ENCODE results near the gene EIF3J.
"Not testable (repeated sequence)": the region's sequence is repeated elsewhere in the genome, so short reads cannot be mapped to it uniquely, and the experiment has no call there.

Gene EIF3J

GRCh38 chr15:44541282-44541958, 4.5 kb downstream of the EIF3J start:
- no peak for DNase-seq (ENCODE audit: low read depth in 4 of 4, low spot score in 1 of 4)

- no peak for DNase-seq (ENCODE audit: low read depth in 4 of 4, low spot score in 1 of 4)
Measured at GRCh38 chr15:44542596-44542995, 5.6 kb downstream of the EIF3J start.

DNA sequence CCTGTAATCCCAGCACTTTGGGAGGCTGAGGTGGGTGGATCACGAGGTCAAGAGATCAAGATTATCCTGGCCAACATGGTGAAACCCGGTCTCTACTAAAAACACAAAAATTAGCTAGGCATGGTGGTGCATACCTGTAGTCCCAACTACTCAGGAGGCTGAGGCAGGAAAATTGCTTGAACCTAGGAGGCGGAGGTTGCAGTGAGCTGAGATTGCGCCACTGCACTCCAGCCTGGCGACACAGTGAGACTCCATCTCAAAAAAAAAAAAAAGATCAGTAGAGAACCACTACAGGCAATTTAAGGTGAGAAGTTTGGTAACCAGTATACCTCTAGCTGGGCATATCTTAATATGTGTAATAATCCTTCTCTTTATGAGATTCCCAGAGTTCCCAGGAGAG, 7.8 kb downstream of the EIF3J start:
- not testable (repeated sequence) for DNase-seq (ENCODE audit: low read depth in 4 of 4, low spot score in 1 of 4)

- DNase-seq (ENCODE audit: low read depth in 4 of 4, low spot score in 1 of 4), result peak in 1 of 4 experiments; percentile 37
Measured at GRCh38 chr15:44545913-44546802, 9.2 kb downstream of the EIF3J start.

GRCh38 chr15:44549152-44549551, 12.2 kb downstream of the EIF3J start:
- not testable (repeated sequence) for DNase-seq (ENCODE audit: low read depth in 4 of 4, low spot score in 1 of 4)

DNA sequence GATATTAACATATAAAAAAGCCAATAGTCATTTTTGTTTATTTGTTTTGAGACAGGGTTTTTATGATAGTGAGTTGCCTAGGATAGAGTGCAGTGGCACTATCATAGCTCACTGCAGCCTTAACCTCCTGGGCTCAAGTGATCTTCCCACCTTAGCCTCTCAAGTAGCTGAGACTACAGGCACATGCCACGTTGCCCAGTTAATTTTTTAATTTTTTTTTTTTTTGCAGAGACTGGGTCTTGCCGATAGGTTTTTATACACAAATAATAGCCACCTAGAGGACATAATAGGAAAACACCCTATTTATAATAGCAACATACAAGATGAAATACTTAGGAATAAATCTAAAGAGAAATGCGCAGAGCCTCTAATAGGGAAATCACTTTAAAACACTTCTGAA, 13.3 kb downstream of the EIF3J start:
- no peak for DNase-seq (ENCODE audit: low read depth in 4 of 4, low spot score in 1 of 4)

DNA sequence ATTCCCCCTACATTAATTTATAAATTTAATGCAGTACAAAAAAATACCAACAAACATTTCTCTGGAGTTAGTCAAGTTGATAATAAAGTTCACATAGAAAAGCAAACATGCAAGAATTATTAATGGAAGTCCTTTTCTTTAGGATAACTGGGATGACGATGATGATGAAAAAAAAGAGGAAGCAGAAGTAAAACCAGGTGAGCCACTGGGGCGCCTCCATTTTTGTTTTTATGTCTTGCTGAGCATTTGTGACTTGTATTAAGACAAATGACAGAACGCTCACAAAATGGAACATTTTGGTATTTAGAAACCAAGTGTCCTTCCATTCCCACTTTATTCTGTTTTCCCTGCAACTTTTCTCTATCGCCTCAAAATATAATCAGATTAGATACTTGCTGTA, 13.8 kb downstream of the EIF3J start:
- DNase-seq (ENCODE audit: low read depth in 4 of 4, low spot score in 1 of 4), result no peak

DNA sequence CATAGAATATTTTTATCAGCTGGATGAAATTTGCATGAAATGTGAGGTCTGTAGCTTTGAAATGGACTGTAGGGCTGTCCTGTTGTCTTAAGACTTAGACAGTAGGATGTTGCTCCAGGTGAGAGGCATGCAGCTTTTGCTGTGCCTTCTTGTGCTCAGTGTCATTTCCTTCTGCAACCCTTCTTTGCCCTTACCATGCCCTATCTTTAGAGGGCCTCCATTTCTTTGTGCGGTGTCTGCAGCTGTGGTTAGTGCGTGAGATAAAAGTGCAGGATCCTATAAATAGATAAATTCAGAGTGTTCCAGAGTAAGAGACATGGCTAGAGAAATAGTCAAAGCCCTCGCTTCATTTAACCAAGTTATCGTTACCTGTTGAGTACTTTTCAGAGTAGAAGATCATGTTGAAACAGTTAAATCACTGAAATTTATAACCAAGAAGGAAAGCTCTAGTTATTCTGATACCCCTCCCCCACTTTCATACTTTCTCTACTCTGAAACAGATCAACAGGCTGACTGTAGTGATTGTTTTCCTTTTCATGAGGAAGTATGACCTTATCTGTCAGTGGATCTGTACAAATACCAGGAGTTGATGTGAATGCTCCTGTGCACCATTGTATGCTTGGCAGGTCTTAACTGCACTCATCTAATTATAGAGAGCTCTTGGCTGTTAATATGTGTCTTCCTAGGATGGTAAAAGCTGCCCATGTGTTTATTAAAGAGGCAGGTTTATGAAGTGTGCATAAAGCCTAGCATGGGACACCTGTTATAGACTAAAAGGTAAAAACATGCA, 18.2 kb downstream of the EIF3J start:
- no peak for DNase-seq (ENCODE audit: low read depth in 4 of 4, low spot score in 1 of 4)

DNA sequence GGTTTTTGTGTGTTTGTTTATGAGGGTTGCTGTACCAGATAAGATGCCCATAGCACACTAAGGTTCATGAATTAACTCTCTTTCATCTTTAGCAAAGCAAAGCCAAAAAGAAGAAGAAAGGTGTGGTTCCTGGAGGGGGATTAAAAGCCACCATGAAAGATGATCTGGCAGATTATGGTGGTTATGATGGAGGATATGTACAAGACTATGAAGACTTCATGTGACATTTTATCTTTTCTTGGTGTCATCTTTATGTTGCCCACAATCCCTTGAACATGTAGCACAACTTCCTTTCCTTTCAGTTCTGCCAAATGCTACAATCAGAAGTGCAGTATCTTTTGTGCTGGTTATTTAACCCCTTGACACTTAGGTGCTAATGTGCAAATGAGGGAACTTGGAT, 24.0 kb downstream of the EIF3J start:
- DNase-seq (ENCODE audit: low read depth in 4 of 4, low spot score in 1 of 4), result not testable (repeated sequence)

DNA sequence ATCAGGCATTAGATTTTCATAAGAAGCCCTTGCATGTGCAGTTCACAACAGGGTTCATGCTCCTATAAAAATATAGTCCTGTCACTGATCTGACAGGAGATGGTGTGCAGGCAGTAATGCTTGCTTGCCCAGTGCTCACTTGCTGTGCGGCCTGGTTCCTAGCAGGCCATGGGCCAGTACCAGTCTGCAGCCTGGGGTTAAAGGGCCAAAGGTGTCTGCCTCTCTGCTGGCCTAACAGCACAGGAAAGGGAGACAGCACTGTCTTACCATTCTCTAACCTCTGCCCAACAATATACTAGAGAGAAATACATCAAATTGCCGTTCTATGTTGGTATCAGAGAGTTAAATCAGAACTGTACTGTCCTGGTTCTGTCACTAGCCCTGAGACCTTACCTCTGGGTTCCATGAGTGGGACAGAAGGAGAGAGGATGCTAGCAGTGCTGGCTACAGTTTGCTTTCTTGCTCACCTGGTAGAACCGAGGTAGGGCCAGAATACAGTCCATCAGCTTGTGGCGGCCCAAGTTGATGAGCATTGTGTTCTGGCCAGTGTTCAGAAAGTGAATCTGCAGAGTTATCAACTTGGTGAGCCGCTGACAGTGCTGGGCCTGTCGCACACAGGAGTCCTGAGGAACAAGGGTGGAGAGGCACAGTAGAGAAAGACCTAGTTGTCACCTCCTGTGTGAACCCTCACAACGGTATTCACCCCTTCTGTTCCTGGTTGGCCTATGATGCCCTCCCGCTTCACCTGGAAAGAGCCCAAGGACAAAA, 28.6 kb downstream of the EIF3J start:
- DNase-seq (ENCODE audit: low read depth in 4 of 4, low spot score in 1 of 4), result no peak

- no peak for DNase-seq (ENCODE audit: low read depth in 4 of 4, low spot score in 1 of 4)
Measured at GRCh38 chr15:44566155-44566540, 29.2 kb downstream of the EIF3J start.

DNA sequence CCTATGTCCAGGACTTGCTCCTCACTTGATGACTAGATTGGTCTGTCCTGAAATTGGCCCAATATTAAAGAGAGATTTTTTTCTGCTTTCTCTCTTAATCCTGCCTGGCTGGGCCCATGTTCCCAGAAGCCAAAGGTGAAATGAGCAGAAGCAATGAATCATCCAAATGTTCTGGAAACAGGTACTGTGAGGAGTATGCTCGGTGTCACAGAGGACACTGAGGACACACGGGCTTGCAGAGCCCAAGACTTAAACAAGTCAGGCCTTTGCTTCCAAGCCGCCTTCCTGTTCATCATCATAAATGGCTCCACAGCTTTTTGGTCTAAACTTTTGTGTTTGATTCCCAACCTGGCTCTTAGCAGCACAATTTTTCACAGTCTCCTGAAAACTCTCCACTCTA, 31.4 kb downstream of the EIF3J start:
- DNase-seq (ENCODE audit: low read depth in 4 of 4, low spot score in 1 of 4), result no peak

DNA sequence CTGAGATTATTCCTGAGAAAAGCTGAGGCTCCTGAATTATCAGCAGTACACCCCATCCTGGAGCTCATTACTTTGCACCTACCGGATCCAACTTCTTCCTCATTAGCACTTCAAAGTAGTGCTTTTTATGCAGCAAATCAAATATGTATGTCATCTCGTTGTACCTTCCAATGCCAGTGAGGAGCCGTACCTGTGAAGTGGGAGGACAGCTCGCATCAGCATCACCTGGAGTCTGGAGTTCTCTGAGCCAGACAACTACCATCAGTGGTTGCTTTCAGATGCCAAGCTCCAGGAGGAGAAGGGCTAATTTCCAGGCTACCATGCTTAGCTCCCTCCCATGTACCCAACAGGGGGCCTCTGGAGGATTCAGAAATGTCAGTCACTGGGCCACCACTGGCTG, 32.4 kb downstream of the EIF3J start:
- DNase-seq (ENCODE audit: low read depth in 4 of 4, low spot score in 1 of 4), result no peak

- no peak for DNase-seq (ENCODE audit: low read depth in 4 of 4, low spot score in 1 of 4)
Measured at GRCh38 chr15:44570361-44570760, 33.4 kb downstream of the EIF3J start.

- DNase-seq (ENCODE audit: low read depth in 4 of 4, low spot score in 1 of 4), result no peak
Measured at GRCh38 chr15:44573386-44573785, 36.4 kb downstream of the EIF3J start.

- DNase-seq (ENCODE audit: low read depth in 4 of 4, low spot score in 1 of 4), result no peak
Measured at GRCh38 chr15:44574734-44575133, 37.8 kb downstream of the EIF3J start.

DNA sequence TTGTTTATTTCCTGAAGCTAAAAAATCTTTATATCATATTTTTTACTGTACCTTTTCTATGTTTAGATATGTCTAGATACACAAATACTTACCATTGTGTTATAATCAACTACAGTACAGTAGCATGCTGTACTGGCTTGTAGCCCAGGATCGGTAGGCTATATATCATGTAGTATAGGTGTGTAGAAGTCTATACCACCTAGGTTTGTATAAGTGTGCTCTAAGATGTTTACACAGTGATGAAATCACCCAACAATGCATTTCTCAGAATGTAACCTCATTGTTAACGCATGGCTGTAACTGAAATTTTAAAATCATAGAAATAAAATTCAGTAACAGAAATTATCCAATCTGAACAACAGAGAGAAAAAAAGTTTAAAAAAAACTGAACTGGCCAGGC, 43.2 kb downstream of the EIF3J start:
- DNase-seq (ENCODE audit: low read depth in 4 of 4, low spot score in 1 of 4), result no peak

- DNase-seq (ENCODE audit: low read depth in 4 of 4, low spot score in 1 of 4), result peak in 2 of 4 experiments; percentile 34 to 37
Measured at GRCh38 chr15:44584162-44584749, 47.3 kb downstream of the EIF3J start.

- no peak for DNase-seq (ENCODE audit: low read depth in 4 of 4, low spot score in 1 of 4)
Measured at GRCh38 chr15:44585633-44586032, 48.7 kb downstream of the EIF3J start.

DNA sequence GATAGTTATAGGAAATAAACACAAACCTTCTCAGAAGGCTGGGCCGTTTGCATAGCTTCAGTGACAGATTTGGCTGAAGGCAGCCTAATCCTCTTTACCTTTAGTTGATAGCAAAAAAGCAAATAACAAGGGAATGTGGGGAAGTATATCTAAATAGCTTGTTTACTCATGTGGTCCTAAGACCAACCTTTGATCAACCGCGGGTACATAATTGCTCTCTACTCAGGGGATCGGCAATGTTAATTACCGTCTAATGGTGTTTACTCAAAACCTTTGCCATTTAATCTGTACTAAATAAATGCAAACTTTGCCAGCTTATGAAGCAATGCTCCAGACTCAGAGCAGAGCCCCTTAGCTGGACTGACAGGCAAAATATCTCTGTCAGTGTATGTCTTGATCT, 51.6 kb downstream of the EIF3J start:
- DNase-seq (ENCODE audit: low read depth in 4 of 4, low spot score in 1 of 4), result no peak

DNA sequence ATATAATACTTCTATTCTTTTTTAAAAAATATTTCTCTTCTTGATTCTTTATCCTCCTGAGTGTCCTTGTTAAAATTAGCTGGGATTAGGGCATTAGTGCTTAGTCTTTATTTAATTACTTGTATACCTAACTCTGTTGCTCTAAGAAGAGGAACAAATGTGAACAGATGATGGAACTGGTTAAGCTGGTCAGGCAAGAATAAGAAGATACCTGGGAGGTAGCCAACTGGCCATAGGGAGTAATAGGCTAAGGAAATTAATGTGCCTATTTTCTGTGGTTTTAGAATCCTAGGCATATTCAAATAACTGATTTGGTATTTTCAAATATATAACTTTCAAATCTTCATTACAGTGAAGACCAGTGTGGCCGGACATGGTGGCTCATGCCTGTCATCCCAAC, 54.4 kb downstream of the EIF3J start:
- DNase-seq (ENCODE audit: low read depth in 4 of 4, low spot score in 1 of 4), result no peak
